Fibroblast of lung (primary cell): ENCODE data around the gene PIK3CA. TPM values are rescaled to one million over a fixed set of nuclear protein-coding genes. Genes with fewer than 3 reads are reported as not detected.
"Not testable (repeated sequence)": the region's sequence is repeated elsewhere in the genome, so short reads cannot be mapped to it uniquely, and the experiment has no call there.

Experiments
- DNase-seq, 2 donors: peaks; one replicate each; pipeline versions ENCODE4 v3.0.0 to v3.0.0-alpha.2; 2010; ENCODE audit warnings: low read depth in 2 of 2
- H2AFZ ChIP-seq: 2 replicates; pipeline ENCODE4 v1.5.1; 2012; ENCODE audit warnings: low read length, control low read depth, inconsistent platforms
- H3K27ac ChIP-seq: 2 replicates; pipeline ENCODE4 v1.5.1; 2011; ENCODE audit warnings: low read length, control low read depth; ENCODE audit not compliant: insufficient read depth
- H3K27me3 ChIP-seq: 2 replicates; pipeline ENCODE4 v1.5.1; 2011; ENCODE audit warnings: mild to moderate bottlenecking, low read length; ENCODE audit not compliant: control insufficient read depth, insufficient read depth
- H3K36me3 ChIP-seq: 2 replicates; pipeline ENCODE4 v1.5.1; 2011; ENCODE audit warnings: low read length; ENCODE audit not compliant: control insufficient read depth, insufficient read depth
- H3K4me1 ChIP-seq: 2 replicates; pipeline ENCODE4 v1.5.1; 2011; ENCODE audit warnings: low read length; ENCODE audit not compliant: control insufficient read depth, insufficient read depth; ENCODE audit errors: extremely low read depth
- H3K4me2 ChIP-seq: 2 replicates; pipeline ENCODE4 v1.5.1; 2011; ENCODE audit warnings: low read length, control low read depth; ENCODE audit not compliant: insufficient read depth; ENCODE audit errors: extremely low read depth
- H3K4me3 ChIP-seq, 4 experiments: fragments of 200-600 bp in 1 of 4; sonication (generic) in 1 of 4; replicated peaks in 1 of 4; 2 replicates each; pipeline ENCODE4 v1.5.1; 2011 to 2016; ENCODE audit warnings: low read length in 4 of 4, low read depth in 3 of 4, mild to moderate bottlenecking in 3 of 4, control low read depth in 2 of 4, inconsistent platforms in 1 of 4, mixed read lengths in 1 of 4; ENCODE audit not compliant: insufficient read depth in 1 of 4; ENCODE audit errors: control extremely low read depth in 1 of 4
- H3K79me2 ChIP-seq: 2 replicates; pipeline ENCODE4 v1.5.1; 2012; ENCODE audit warnings: mild to moderate bottlenecking, low read length, inconsistent platforms; ENCODE audit not compliant: control insufficient read depth, insufficient read depth
- H3K9ac ChIP-seq: 2 replicates; pipeline ENCODE4 v1.5.1; 2011; ENCODE audit warnings: mild to moderate bottlenecking, low read length, control low read depth; ENCODE audit not compliant: insufficient read depth
- H3K9me3 ChIP-seq: 2 replicates; pipeline ENCODE4 v1.5.1; 2012; ENCODE audit warnings: low read depth, low read length; ENCODE audit not compliant: control insufficient read depth, insufficient read depth
- H4K20me1 ChIP-seq: 2 replicates; pipeline ENCODE4 v1.5.1; 2011; ENCODE audit warnings: low read length; ENCODE audit not compliant: control insufficient read depth, insufficient read depth; ENCODE audit errors: extremely low read depth
- EZH2 ChIP-seq: IDR thresholded peaks from 2 replicates; pipeline ENCODE4 v1.5.1; 2012; ENCODE audit warnings: low read length, control low read depth, mild to moderate bottlenecking; ENCODE audit errors: missing control alignments
- polyA plus RNA-seq, 2 donors: library from polyadenylated mRNA; depleted of rRNA in 1 of 2; stranded (reverse) in 1 of 2; unstranded in 1 of 2; fragments of >200 nt; gene quantifications; 2 replicates each; pipeline ENCODE4 v1.2.1, GENCODE V29; 2011 to 2012; ENCODE audit warnings: missing spikeins in 1 of 2
- total RNA-seq: library from RNA; depleted of rRNA; stranded (reverse); fragments of >200 nt; gene quantifications from 2 replicates; pipeline ENCODE4 v1.2.1, GENCODE V29; 2014
- TF ChIP-seq, protein P1 (sequence below), 2 donors: IDR thresholded peaks in 1 of 2; conservative IDR thresholded peaks in 1 of 2; 1 replicate in 1 of 2; 2 replicates in 1 of 2; pipeline ENCODE4 v1.5.1; 2011 to 2012; ENCODE audit warnings: low read length in 2 of 2, control low read depth in 1 of 2, inconsistent platforms in 1 of 2, low read depth in 1 of 2, mild to moderate bottlenecking in 1 of 2

PIK3CA gene
- total and polyA plus RNA-seq, 2 donors (not counting 1 experiment from before 2014, with no cell fraction given) = 20.8 to 28.9 TPM

GRCh38 chr3:179247289-179248015, 99.3 kb downstream of the PIK3CA start:
- DNase-seq = no peak
- Histone ChIP-seq H3K36me3 (peaks cover 4% of the 10 kb centered on the region), H3K4me3 (no peak overlapping the region), H3K9ac (no peak overlapping the region), H3K27ac (no peak overlapping the region), H2AFZ (no peak overlapping the region), H4K20me1 (no peaks in the 10 kb centered on the region), H3K79me2 (no peaks in the 10 kb centered on the region), H3K4me2 (no peak overlapping the region), H3K4me1 (no peaks in the 10 kb centered on the region), H3K27me3 (no peaks in the 10 kb centered on the region), H3K9me3 (no peaks in the 10 kb centered on the region)
- TF ChIP-seq, protein P1, sequence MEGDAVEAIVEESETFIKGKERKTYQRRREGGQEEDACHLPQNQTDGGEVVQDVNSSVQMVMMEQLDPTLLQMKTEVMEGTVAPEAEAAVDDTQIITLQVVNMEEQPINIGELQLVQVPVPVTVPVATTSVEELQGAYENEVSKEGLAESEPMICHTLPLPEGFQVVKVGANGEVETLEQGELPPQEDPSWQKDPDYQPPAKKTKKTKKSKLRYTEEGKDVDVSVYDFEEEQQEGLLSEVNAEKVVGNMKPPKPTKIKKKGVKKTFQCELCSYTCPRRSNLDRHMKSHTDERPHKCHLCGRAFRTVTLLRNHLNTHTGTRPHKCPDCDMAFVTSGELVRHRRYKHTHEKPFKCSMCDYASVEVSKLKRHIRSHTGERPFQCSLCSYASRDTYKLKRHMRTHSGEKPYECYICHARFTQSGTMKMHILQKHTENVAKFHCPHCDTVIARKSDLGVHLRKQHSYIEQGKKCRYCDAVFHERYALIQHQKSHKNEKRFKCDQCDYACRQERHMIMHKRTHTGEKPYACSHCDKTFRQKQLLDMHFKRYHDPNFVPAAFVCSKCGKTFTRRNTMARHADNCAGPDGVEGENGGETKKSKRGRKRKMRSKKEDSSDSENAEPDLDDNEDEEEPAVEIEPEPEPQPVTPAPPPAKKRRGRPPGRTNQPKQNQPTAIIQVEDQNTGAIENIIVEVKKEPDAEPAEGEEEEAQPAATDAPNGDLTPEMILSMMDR (conservative IDR thresholded peaks at IDR 0.05 in 1 of 2, IDR thresholded peaks at IDR 0.05 in 1 of 2; ENCODE audit: low read depth in 1 of 2, low read length in 2 of 2) = no peak
- no peak for TF ChIP-seq EZH2

GRCh38 chr3:179250803-179251476, 102.8 kb downstream of the PIK3CA start, which contains the start of gene KCNMB3:
Gene KCNMB3 (minus strand): TSS chr3:179251114. CDS start chr3:179250990, 124 bp downstream.
- H3K27ac ChIP-seq = no peak within 1 kb of the TSS
- no peak within 1 kb of the TSS for H3K9ac ChIP-seq
- H3K4me2 ChIP-seq = no peak within 1 kb of the TSS
- TF ChIP-seq, protein P1 (conservative IDR thresholded peaks at IDR 0.05 in 1 of 2, IDR thresholded peaks at IDR 0.05 in 1 of 2; ENCODE audit: low read depth in 1 of 2, low read length in 2 of 2) = no peak
- peaks cover 4% of the 10 kb centered on the region for H3K36me3 ChIP-seq
- H4K20me1 ChIP-seq = no peaks in the 10 kb centered on the region
- H3K9me3 ChIP-seq = no peaks in the 10 kb centered on the region
- no peaks in the 10 kb centered on the region for H3K79me2 ChIP-seq
- H3K4me1 ChIP-seq = no peaks in the 10 kb centered on the region
- no peak within 1 kb of the TSS for H2AFZ ChIP-seq
- no peak within 1 kb of the TSS for H3K4me3 ChIP-seq
- DNase-seq = no peak
- H3K27me3 ChIP-seq = no peaks in the 10 kb centered on the region

- H2AFZ ChIP-seq = no peak overlapping the region
- H3K9me3 ChIP-seq = no peaks in the 10 kb centered on the region
- TF ChIP-seq EZH2 = no peak
- TF ChIP-seq, protein P1 (conservative IDR thresholded peaks at IDR 0.05 in 1 of 2, IDR thresholded peaks at IDR 0.05 in 1 of 2; ENCODE audit: low read depth in 1 of 2, low read length in 2 of 2) = no peak
- H3K36me3 ChIP-seq = no peaks in the 10 kb centered on the region
- H3K4me1 ChIP-seq = peaks cover 2% of the 10 kb centered on the region
- H3K4me2 ChIP-seq = no peak overlapping the region
- H4K20me1 ChIP-seq = no peaks in the 10 kb centered on the region
- no peak overlapping the region for H3K9ac ChIP-seq
- no peaks in the 10 kb centered on the region for H3K79me2 ChIP-seq
- no peak for DNase-seq
- no peak overlapping the region for H3K4me3 ChIP-seq
- no peaks in the 10 kb centered on the region for H3K27me3 ChIP-seq
- H3K27ac ChIP-seq = no peak overlapping the region
Measured at GRCh38 chr3:179256813-179257212, 108.7 kb downstream of the PIK3CA start.

- not testable (repeated sequence) for H4K20me1 ChIP-seq, H3K9me3 ChIP-seq, H3K9ac ChIP-seq, H3K4me1 ChIP-seq, H3K79me2 ChIP-seq, H3K4me3 ChIP-seq, DNase-seq, H2AFZ ChIP-seq, H3K4me2 ChIP-seq, H3K36me3 ChIP-seq, H3K27me3 ChIP-seq, H3K27ac ChIP-seq
Measured at GRCh38 chr3:179257742-179258141, 109.6 kb downstream of the PIK3CA start.
